GM18505 (cell line): Measurements from ENCODE around the gene SAMD4B.
"Not testable (repeated sequence)": the region's sequence is repeated elsewhere in the genome, so short reads cannot be mapped to it uniquely, and the experiment has no call there.

Source experiments
- ATAC-seq: cut with Tn5 transposase; IDR thresholded peaks from one replicate; pipeline ENCODE4 v1.9.1; 2021; ENCODE audit not compliant: unreplicated experiment
- POLR2A ChIP-seq: IDR thresholded peaks from 4 replicates; pipeline ENCODE4 v1.6.1; 2011; ENCODE audit warnings: borderline replicate concordance; ENCODE audit not compliant: insufficient read depth, insufficient read length; ENCODE audit errors: extremely low read depth

Gene SAMD4B

GRCh38 chr19:39306075-39306474 lies 36.1 kb upstream of the SAMD4B start:
- ATAC-seq, result no peak

GRCh38 chr19:39307046-39307821 lies 35.0 kb upstream of the SAMD4B start:
- TF ChIP-seq POLR2A, result no peak
- no peak for ATAC-seq

More at GRCh38 chr19:39306075-39306474, 36.1 kb upstream of the SAMD4B start:
- TF ChIP-seq POLR2A, result no peak

- ATAC-seq, result no peak
- no peak for TF ChIP-seq POLR2A
These were observed 34.2 kb upstream of the SAMD4B start for GRCh38 chr19:39307822-39308530.

GRCh38 chr19:39308531-39309304 lies 33.5 kb upstream of the SAMD4B start:
- ATAC-seq, result no peak
- TF ChIP-seq POLR2A, result no peak

GRCh38 chr19:39309305-39309670 lies 32.9 kb upstream of the SAMD4B start:
- ATAC-seq, result not testable (repeated sequence)

- ATAC-seq, result no peak
- no peak for TF ChIP-seq POLR2A
These were observed 31.5 kb upstream of the SAMD4B start for GRCh38 chr19:39310558-39311311.

- no peak for ATAC-seq
- no peak for TF ChIP-seq POLR2A
These were observed 28.0 kb upstream of the SAMD4B start for GRCh38 chr19:39314016-39314728.

DNA sequence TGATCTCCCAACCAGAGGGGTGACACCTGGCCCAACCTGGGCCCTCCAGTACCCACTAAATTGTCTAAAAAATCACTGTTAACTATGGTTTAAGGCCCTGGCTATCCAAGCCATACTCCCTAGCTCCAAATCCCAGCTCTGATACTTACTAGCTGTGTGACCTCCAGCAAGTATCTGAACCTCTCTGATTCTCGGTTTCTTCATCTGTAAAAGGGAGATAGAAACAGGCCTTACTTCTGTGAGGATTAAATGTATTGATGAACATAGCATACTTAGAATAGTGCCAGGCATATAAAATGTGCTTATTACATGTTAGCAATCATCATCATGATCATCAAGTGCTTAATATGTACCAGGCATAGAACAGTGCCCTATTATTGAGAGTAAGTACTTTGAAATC lies 26.3 kb upstream of the SAMD4B start:
- TF ChIP-seq POLR2A, result no peak
- ATAC-seq, result no peak

DNA sequence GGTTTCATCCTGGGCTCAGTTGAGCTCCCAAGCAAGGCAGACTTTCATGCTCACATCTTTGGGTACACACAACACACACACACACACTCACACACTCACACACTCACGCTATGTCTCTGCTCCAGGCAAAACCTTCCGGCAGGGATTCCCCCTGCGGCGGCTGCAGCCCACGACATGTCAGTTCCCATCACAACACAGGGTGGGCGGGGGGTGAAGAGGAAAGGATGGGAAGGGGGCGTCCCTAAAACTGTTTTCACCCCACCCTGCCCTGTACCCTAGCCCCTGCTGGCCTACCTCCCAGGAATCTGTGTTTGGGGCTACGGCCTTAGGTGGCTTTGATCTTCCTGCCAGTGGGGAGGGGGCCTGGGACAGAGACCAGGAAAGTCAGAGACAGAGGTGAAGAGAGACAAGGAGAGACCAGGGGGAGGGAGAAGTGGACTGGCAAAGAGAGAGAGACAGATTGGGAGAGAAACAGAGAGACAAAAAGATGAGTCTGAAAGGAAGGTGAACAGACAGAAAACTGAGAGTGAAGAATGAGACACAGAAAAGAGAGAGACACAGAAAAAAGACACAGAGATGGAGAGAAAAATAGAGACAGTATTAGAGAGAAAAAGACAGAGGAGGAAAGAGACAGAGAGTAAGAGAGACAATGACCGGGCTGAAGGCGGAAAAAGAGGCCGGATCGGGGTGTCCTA lies 25.4 kb upstream of the SAMD4B start:
- ATAC-seq, result no peak
- TF ChIP-seq POLR2A, result no peak

DNA sequence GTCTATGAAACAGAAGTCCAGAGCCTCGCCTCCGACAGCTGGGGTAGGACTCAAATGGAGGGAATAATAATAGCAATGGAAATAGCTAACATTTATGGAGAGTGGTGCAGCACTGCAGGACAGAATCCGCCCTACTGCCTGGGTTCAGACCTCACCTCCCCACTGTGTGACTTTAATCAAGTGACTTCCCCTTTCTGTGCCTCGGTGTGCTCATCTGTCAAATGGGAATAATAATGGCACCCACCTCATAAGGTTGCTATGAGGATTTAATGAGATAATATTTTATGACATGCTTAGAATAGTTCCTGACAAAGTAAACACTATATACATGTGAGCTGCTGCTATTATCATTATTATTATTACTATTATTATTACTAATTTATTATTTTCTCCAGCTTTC lies 24.7 kb upstream of the SAMD4B start:
- no peak for TF ChIP-seq POLR2A
- ATAC-seq, result no peak

GRCh38 chr19:39318071-39318470 lies 24.1 kb upstream of the SAMD4B start:
- no peak for ATAC-seq
- no peak for TF ChIP-seq POLR2A

- no peak for TF ChIP-seq POLR2A
- ATAC-seq, result no peak
These were observed 23.5 kb upstream of the SAMD4B start for GRCh38 chr19:39318690-39319089.
